SK-N-SH treated with all-trans-retinoic acid at 6 μM for 48 hours (cell line): ENCODE data around the gene ERVH48-1.
"Not testable (repeated sequence)": the region's sequence is repeated elsewhere in the genome, so short reads cannot be mapped to it uniquely, and the experiment has no call there.

Experiments used
- ATAC-seq: fragments of 200-7000 bp; cut with Tn5 transposase; 3 replicates; pipeline ENCODE4 v1.9.1; 2020; ENCODE audit warnings: mild to moderate bottlenecking, moderate library complexity
- ARNTL ChIP-seq: fragments of 450-650 bp; formaldehyde crosslinking; IDR thresholded peaks from 2 replicates; pipeline ENCODE4 v1.5.0; 2020; ENCODE audit warnings: low read depth, mild to moderate bottlenecking, moderate library complexity, borderline replicate concordance
- BACH2 ChIP-seq: fragments of 250-450 bp; sonication (Bioruptor Pico); IDR thresholded peaks from 2 replicates; pipeline ENCODE4 v1.9.0; 2021; ENCODE audit warnings: mild to moderate bottlenecking, borderline replicate concordance
- CREB5 ChIP-seq: fragments of 250-450 bp; sonication (Bioruptor Pico); IDR thresholded peaks from 2 replicates; pipeline ENCODE4 v1.5.1; 2020; ENCODE audit warnings: low read depth, mild to moderate bottlenecking, moderate library complexity
- CSDC2 ChIP-seq: fragments of 250-450 bp; sonication (Bioruptor Pico); IDR thresholded peaks from 2 replicates; pipeline ENCODE4 v1.5.0; 2020; ENCODE audit warnings: mild to moderate bottlenecking, moderate library complexity
- ESRRG ChIP-seq: fragments of 250-450 bp; sonication (Bioruptor Pico); IDR thresholded peaks from 2 replicates; pipeline ENCODE4 v1.6.1; 2021; ENCODE audit warnings: mild to moderate bottlenecking
- GLIS3 ChIP-seq: fragments of 250-450 bp; sonication (Bioruptor Pico); IDR thresholded peaks from 2 replicates; pipeline ENCODE4 v1.5.0; 2020; ENCODE audit warnings: mild to moderate bottlenecking, moderate library complexity
- OSR1 ChIP-seq: fragments of 250-450 bp; sonication (Bioruptor Pico); IDR thresholded peaks from 2 replicates; pipeline ENCODE4 v1.8.0; 2022; ENCODE audit warnings: moderate library complexity, mild to moderate bottlenecking, inconsistent platforms
- PATZ1 ChIP-seq: fragments of 250-450 bp; sonication (Bioruptor Pico); IDR thresholded peaks from 2 replicates; pipeline ENCODE4 v1.8.0; 2020; ENCODE audit warnings: mild to moderate bottlenecking, moderate library complexity, borderline replicate concordance
- POU6F1 ChIP-seq: fragments of 250-450 bp; sonication (Bioruptor Pico); IDR thresholded peaks from 2 replicates; pipeline ENCODE4 v1.8.0; 2021; ENCODE audit warnings: low read depth, mild to moderate bottlenecking, moderate library complexity, borderline replicate concordance
- PPARA ChIP-seq: fragments of 250-450 bp; sonication (Bioruptor Pico); IDR thresholded peaks from 2 replicates; pipeline ENCODE4 v1.5.0; 2020; ENCODE audit warnings: mild to moderate bottlenecking, borderline replicate concordance
- SNAI2 ChIP-seq: fragments of 250-450 bp; sonication (Bioruptor Pico); IDR thresholded peaks from 2 replicates; pipeline ENCODE4 v1.5.0; 2020; ENCODE audit warnings: mild to moderate bottlenecking, moderate library complexity
- TCF4 ChIP-seq: fragments of 250-450 bp; sonication (Bioruptor Pico); IDR thresholded peaks from 2 replicates; pipeline ENCODE4 v1.8.0; 2021; ENCODE audit warnings: mild to moderate bottlenecking, moderate library complexity, borderline replicate concordance
- TOX ChIP-seq: fragments of 250-450 bp; sonication (Bioruptor Pico); IDR thresholded peaks from 2 replicates; pipeline ENCODE4 v1.8.0; 2021; ENCODE audit warnings: mild to moderate bottlenecking, moderate library complexity, borderline replicate concordance
- ZC3H10 ChIP-seq: fragments of 250-450 bp; sonication (Bioruptor Pico); IDR thresholded peaks from 2 replicates; pipeline ENCODE4 v1.5.1; 2021; ENCODE audit warnings: mild to moderate bottlenecking, moderate library complexity
- ZFP3 ChIP-seq: fragments of 250-450 bp; sonication (Bioruptor Pico); IDR thresholded peaks from 2 replicates; pipeline ENCODE4 v1.5.0; 2020; ENCODE audit warnings: mild to moderate bottlenecking, moderate library complexity
- ZFP30 ChIP-seq: fragments of 450-650 bp; formaldehyde crosslinking; IDR thresholded peaks from 2 replicates; pipeline ENCODE4 v1.5.0; 2022; ENCODE audit warnings: mild to moderate bottlenecking, moderate library complexity
- ZNF70 ChIP-seq: fragments of 450-650 bp; formaldehyde crosslinking; IDR thresholded peaks from 2 replicates; pipeline ENCODE4 v1.5.0; 2020; ENCODE audit warnings: mild to moderate bottlenecking, moderate library complexity
- ZNF8 ChIP-seq: fragments of 450-650 bp; formaldehyde crosslinking; IDR thresholded peaks from 2 replicates; pipeline ENCODE4 v1.5.0; 2020; ENCODE audit warnings: mild to moderate bottlenecking, moderate library complexity
- TF ChIP-seq, protein P1 (sequence below): fragments of 250-450 bp; sonication (Bioruptor Pico); IDR thresholded peaks from 2 replicates; pipeline ENCODE4 v1.5.0; 2020; ENCODE audit warnings: mild to moderate bottlenecking, moderate library complexity

ERVH48-1 gene

GRCh38 chr21:42913476-42913875 lies 12.0 kb downstream of the ERVH48-1 start:
- ATAC-seq: no peak
- no peak for TF ChIP-seq PPARA
- no peak for TF ChIP-seq TOX (CRISPR knock-in tag)
- no peak for TF ChIP-seq OSR1 (CRISPR knock-in tag)
- no peak for TF ChIP-seq BACH2 (CRISPR knock-in tag)
- no peak for TF ChIP-seq TCF4
- no peak for TF ChIP-seq ZFP3
- no peak for TF ChIP-seq CSDC2 (CRISPR knock-in tag)
- TF ChIP-seq SNAI2 (CRISPR knock-in tag): no peak
- no peak for TF ChIP-seq GLIS3
- TF ChIP-seq, all 23 proteins: peak for 0

DNA sequence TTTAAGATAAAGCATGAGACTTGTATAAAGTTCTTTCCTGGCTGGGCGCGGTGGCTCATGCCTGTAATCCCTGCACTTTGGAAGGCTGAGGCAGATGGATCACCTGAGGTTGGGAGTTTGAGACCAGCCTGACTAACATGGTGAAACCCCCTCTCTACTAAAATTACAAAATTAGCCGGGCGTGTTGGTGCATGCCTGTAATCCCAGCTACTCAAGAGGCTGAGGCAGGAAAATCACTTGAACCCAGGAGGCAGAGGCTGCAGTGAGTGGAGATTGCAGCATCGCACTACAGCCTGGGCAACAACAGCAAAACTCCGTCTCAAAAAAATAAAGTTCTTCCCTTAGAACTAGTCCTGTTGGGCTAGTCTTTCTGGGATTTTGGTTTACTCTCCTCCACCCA lies 13.5 kb downstream of the ERVH48-1 start:
- ATAC-seq: not testable (repeated sequence)

DNA sequence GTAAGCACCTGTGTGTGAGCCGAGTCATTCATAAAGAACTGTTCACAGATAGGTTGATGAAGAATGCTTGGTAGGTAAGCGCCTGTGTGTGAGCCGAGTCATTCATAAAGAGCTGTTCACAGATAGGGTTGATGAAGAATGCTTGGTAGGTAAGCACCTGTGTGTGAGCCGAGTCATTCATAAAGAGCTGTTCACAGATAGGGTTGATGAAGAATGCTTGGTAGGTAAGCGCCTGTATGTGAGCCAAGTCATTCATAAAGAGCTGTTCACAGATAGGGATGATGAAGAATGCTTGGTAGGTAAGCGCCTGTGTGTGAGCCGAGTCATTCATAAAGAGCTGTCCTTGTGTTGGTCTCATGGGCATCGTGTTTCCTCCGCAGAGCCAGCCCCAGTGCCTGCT lies 16.9 kb downstream of the ERVH48-1 start:
- ATAC-seq: not testable (repeated sequence)

- TF ChIP-seq BACH2 (CRISPR knock-in tag) (no peak), SNAI2 (CRISPR knock-in tag) (no peak), ZC3H10 (CRISPR knock-in tag) (no peak), TOX (CRISPR knock-in tag) (no peak), OSR1 (CRISPR knock-in tag) (no peak), ZNF8 (no peak), ESRRG (CRISPR knock-in tag) (no peak), CSDC2 (CRISPR knock-in tag) (no peak), ZFP30 (CRISPR knock-in tag) (no peak), PATZ1 (CRISPR knock-in tag) (no peak), ZNF70 (CRISPR knock-in tag) (no peak), POU6F1 (CRISPR knock-in tag) (no peak), PPARA (no peak), ZFP3 (no peak)
- TF ChIP-seq, protein P1, sequence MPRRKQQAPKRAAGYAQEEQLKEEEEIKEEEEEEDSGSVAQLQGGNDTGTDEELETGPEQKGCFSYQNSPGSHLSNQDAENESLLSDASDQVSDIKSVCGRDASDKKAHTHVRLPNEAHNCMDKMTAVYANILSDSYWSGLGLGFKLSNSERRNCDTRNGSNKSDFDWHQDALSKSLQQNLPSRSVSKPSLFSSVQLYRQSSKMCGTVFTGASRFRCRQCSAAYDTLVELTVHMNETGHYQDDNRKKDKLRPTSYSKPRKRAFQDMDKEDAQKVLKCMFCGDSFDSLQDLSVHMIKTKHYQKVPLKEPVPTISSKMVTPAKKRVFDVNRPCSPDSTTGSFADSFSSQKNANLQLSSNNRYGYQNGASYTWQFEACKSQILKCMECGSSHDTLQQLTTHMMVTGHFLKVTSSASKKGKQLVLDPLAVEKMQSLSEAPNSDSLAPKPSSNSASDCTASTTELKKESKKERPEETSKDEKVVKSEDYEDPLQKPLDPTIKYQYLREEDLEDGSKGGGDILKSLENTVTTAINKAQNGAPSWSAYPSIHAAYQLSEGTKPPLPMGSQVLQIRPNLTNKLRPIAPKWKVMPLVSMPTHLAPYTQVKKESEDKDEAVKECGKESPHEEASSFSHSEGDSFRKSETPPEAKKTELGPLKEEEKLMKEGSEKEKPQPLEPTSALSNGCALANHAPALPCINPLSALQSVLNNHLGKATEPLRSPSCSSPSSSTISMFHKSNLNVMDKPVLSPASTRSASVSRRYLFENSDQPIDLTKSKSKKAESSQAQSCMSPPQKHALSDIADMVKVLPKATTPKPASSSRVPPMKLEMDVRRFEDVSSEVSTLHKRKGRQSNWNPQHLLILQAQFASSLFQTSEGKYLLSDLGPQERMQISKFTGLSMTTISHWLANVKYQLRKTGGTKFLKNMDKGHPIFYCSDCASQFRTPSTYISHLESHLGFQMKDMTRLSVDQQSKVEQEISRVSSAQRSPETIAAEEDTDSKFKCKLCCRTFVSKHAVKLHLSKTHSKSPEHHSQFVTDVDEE (CRISPR knock-in tag): no peak
- no peak for ATAC-seq
Measured at GRCh38 chr21:42906233-42906632, 19.2 kb downstream of the ERVH48-1 start.

GRCh38 chr21:42905195-42905594 lies 20.2 kb downstream of the ERVH48-1 start:
- peak; percentile 56 for ATAC-seq
- no peak for TF ChIP-seq ZNF70 (CRISPR knock-in tag)
- no peak for TF ChIP-seq CSDC2 (CRISPR knock-in tag)
- TF ChIP-seq CREB5 (CRISPR knock-in tag): no peak
- no peak for TF ChIP-seq PPARA
- no peak for TF ChIP-seq ARNTL (CRISPR knock-in tag)
- no peak for TF ChIP-seq ZC3H10 (CRISPR knock-in tag)
